AG04449 (cell line): ENCODE measurements around the gene COL4A4.

Experiments
- CTCF ChIA-PET: fragments of 350-600 bp; formaldehyde crosslinking; extraction: SDS; loops from one replicate; lab custom pipeline; 2021; ENCODE audit warnings: antibody characterized with exemption; lab: Yijun Ruan, JAX
- POLR2A ChIA-PET: fragments of 400-600, 350-600 bp; formaldehyde crosslinking; extraction: SDS; loops from one replicate; lab custom pipeline; 2020; ENCODE audit warnings: antibody characterized with exemption, inconsistent platforms; lab: Yijun Ruan, JAX
- DNase-seq: peaks from one replicate; pipeline ENCODE4 v3.0.0-alpha.2; 2010; ENCODE audit warnings: low read depth, low spot score
- H3K4me3 ChIP-seq: 2 replicates; pipeline ENCODE4 v1.5.1; 2011; ENCODE audit warnings: low read depth, mild to moderate bottlenecking, control low read depth, low read length
- CTCF ChIP-seq: IDR thresholded peaks from one replicate; pipeline ENCODE4 v1.5.1; 2011; ENCODE audit warnings: mild to moderate bottlenecking, moderate library complexity, low read length, control low read depth, inconsistent platforms; ENCODE audit not compliant: insufficient read depth; ENCODE audit errors: missing control alignments

COL4A4 gene

GRCh38 chr2:226965376-226965775 lies 198.6 kb downstream of the COL4A4 start:
- TF ChIP-seq CTCF = no peak
- no peak overlapping the region for H3K4me3 ChIP-seq
- DNase-seq = no peak
- CTCF ChIA-PET = interaction anchor here (0.8 kb wide), 1 partner anchor 16 kb away, joined by 3 read pairs; no protein-coding TSS in a partner anchor
- POLR2A ChIA-PET = no interaction called here

GRCh38 chr2:226963528-226963927 lies 200.5 kb downstream of the COL4A4 start:
- TF ChIP-seq CTCF = no peak
- DNase-seq = peak; percentile 54
- ChIA-PET POLR2A (no interaction called here), CTCF (interaction anchor here (0.9 to 1.5 kb wide), 2 partner anchors 21 to 1292 kb away, joined by 3 to 5 read pairs; no protein-coding TSS in a partner anchor)
- H3K4me3 ChIP-seq = no peak overlapping the region

- ChIA-PET POLR2A (no interaction called here), CTCF (no interaction called here)
- TF ChIP-seq CTCF = no peak
- H3K4me3 ChIP-seq = no peak overlapping the region
- no peak for DNase-seq
Observed at GRCh38 chr2:226962176-226962773, 201.7 kb downstream of the COL4A4 start.

GRCh38 chr2:226959418-226959817 lies 204.6 kb downstream of the COL4A4 start:
- ChIA-PET CTCF (interaction anchor here (1.7 kb wide), 1 partner anchor 9 kb away, joined by 8 read pairs; no protein-coding TSS in a partner anchor), POLR2A (no interaction called here)
- no peak for TF ChIP-seq CTCF
- DNase-seq = no peak
- no peak overlapping the region for H3K4me3 ChIP-seq

- DNase-seq = no peak
- H3K4me3 ChIP-seq = no peak overlapping the region
- ChIA-PET CTCF (no interaction called here), POLR2A (no interaction called here)
- TF ChIP-seq CTCF = no peak
Observed at GRCh38 chr2:226956659-226957058, 207.3 kb downstream of the COL4A4 start.

GRCh38 chr2:226953826-226954225 lies 210.2 kb downstream of the COL4A4 start:
- TF ChIP-seq CTCF = no peak
- CTCF ChIA-PET = interaction anchor here (0.9 kb wide), 1 partner anchor 152 kb away, joined by 5 read pairs; no protein-coding TSS in a partner anchor
- POLR2A ChIA-PET = no interaction called here
- no peak overlapping the region for H3K4me3 ChIP-seq
- DNase-seq = no peak
